ENCODE results near the gene RAB15. TPM values are rescaled to one million over a fixed set of nuclear protein-coding genes. Genes with fewer than 3 reads are reported as not detected.
"Not testable (repeated sequence)": the region's sequence is repeated elsewhere in the genome, so short reads cannot be mapped to it uniquely, and the experiment has no call there.

RAB15 gene
- total RNA-seq, 4 donors from 2014 or later: 11.6 to 50.9 (median 19.4) TPM

GRCh38 chr14:64915797-64916196 lies 56.3 kb downstream of the RAB15 start:
- WGBS, 2 donors (ENCODE audit: low coverage in 1 of 2): 82 to 84% methylated on average over 2 of the region's 2 CpGs
- Histone ChIP-seq H3K27me3 (no peaks in the 10 kb centered on the region), H3K4me3 (peak overlapping the region in 1 of 4 donors; percentile 90), H3K9me3 (no peaks in the 10 kb centered on the region), H3K4me1 (peaks cover 7 to 42% (median 12%) of the 10 kb centered on the region in 4 donors), H3K27ac (no peak overlapping the region), H3K36me3 (no peaks in the 10 kb centered on the region)
- in situ Hi-C loops (cut with MboI; ENCODE audit: low pct_ligation_motif_present in 1 of 4, low pct_unique_long_range_greater_than_20kb in 1 of 4, low sequenced_read_pairs in 3 of 4) (no loop called here), intact Hi-C loops (cut with DNase I; ENCODE audit: low total_unique reads) (no loop called here)
- no peak for DNase-seq
- TF ChIP-seq EP300 (IDR thresholded peaks at IDR 0.05; ENCODE audit: low read depth) (no peak), POLR2AphosphoS5 (IDR thresholded peaks at IDR 0.05) (no peak), CTCF (IDR thresholded peaks at IDR 0.05) (no peak), POLR2A (IDR thresholded peaks at IDR 0.05) (no peak)

DNA sequence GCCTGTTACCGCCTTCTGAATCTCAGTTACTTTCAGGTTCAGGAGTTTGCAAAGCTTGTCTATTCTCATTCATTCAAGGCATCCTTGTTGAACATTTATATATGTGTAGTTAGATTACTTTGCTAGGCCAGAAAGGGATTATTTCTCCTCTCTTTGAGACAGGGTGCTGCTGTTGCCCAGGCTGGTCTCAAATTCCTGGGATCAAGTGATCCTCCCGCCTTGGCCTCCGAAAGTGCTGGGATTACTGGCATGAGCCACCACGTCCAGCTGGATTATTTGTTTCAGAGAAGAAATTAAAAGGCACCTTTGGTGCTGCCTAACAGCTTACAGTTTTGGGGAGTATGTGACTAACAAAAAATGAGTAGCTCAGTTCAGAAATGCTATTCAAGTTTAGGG lies 57.1 kb downstream of the RAB15 start:
- WGBS, 2 donors (ENCODE audit: low coverage in 1 of 2): 15 to 20% methylated on average over 2 to 4 of the region's 4 CpGs
- Histone ChIP-seq H3K4me3 (peak overlapping the region; percentile 79 to 99 (median 94)), H3K27me3 (no peaks in the 10 kb centered on the region), H3K27ac (peak overlapping the region; percentile 92 to 99 (median 97)), H3K36me3 (no peaks in the 10 kb centered on the region), H3K9me3 (no peaks in the 10 kb centered on the region), H3K4me1 (peaks cover 7 to 42% (median 12%) of the 10 kb centered on the region in 4 donors)
- DNase-seq: no peak
- in situ Hi-C loops (cut with MboI; ENCODE audit: low pct_ligation_motif_present in 1 of 4, low pct_unique_long_range_greater_than_20kb in 1 of 4, low sequenced_read_pairs in 3 of 4) (no loop called here), intact Hi-C loops (cut with DNase I; ENCODE audit: low total_unique reads) (no loop called here)
- TF ChIP-seq POLR2A (IDR thresholded peaks at IDR 0.05): no peak
- TF ChIP-seq EP300 (IDR thresholded peaks at IDR 0.05; ENCODE audit: low read depth): no peak
- no peak for TF ChIP-seq POLR2AphosphoS5 (IDR thresholded peaks at IDR 0.05)
- TF ChIP-seq CTCF (IDR thresholded peaks at IDR 0.05): no peak

DNA sequence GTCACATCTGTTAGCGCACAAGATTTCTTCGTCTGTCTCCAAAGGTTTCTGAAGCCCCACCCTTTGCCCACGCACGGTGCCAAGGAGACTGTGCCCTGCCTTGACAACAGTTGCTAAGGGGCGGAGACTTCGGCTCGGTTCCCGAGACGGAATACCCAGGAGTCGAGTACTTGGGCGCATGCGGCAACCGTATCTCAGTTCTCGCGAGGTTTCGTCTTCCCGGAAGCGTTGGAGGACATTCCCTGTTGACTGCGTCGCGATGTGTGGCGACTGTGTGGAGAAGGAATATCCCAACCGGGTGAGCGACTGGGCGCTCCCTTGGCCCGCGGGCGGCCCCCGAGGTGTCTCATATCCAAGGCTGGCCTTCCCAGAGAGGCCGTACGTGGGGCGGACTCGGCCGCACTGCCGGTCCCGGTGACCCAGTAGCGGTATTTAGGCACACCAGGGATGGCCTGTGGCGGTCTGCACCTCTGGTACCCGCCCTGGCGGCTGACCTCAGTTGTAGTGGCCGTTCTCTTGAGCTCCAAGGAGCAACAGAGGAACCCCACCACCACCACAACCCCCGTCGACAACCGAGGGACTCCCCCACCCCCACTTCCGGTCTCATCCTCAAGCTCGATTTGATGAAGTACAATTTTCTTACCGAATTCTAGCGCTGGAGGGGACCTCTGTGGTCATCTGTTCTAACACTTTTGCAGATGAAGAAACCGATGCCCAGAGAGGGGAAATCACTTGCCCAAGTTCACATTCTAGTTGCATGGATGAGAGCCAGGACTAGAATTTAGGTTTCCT lies 57.7 kb downstream of the RAB15 start, which contains the start of gene CHURC1:
CHURC1 (plus strand) TSS at position 219 of the 792 bp plus-strand sequence; CDS start at position 260, 41 bp downstream.
- no peaks in the 10 kb centered on the region for H3K36me3 ChIP-seq
- H3K4me1 ChIP-seq: peaks cover 7 to 42% (median 12%) of the 10 kb centered on the region in 4 donors
- in situ Hi-C loops (cut with MboI; ENCODE audit: low pct_ligation_motif_present in 1 of 4, low pct_unique_long_range_greater_than_20kb in 1 of 4, low sequenced_read_pairs in 3 of 4): no loop called here
- peak; percentile 99 for DNase-seq
- WGBS, 2 donors (ENCODE audit: low coverage in 1 of 2): 0% methylated on average over 26 of the region's 49 CpGs; no CpG with 5 or more reads in 1 of the 2 donors
- no peaks in the 10 kb centered on the region for H3K9me3 ChIP-seq
- peak within 1 kb of the TSS; percentile 92 to 99 (median 97) for H3K27ac ChIP-seq
- intact Hi-C loops (cut with DNase I; ENCODE audit: low total_unique reads): no loop called here
- no peaks in the 10 kb centered on the region for H3K27me3 ChIP-seq
- H3K4me3 ChIP-seq: peak within 1 kb of the TSS; percentile 79 to 99 (median 94)
- TF ChIP-seq CTCF (IDR thresholded peaks at IDR 0.05) (peak in 1 of 5 experiments; percentile 8), EP300 (IDR thresholded peaks at IDR 0.05; ENCODE audit: low read depth) (no peak), POLR2AphosphoS5 (IDR thresholded peaks at IDR 0.05) (peak; percentile 83 to 96 (median 95)), POLR2A (IDR thresholded peaks at IDR 0.05) (peak; percentile 88)

DNA sequence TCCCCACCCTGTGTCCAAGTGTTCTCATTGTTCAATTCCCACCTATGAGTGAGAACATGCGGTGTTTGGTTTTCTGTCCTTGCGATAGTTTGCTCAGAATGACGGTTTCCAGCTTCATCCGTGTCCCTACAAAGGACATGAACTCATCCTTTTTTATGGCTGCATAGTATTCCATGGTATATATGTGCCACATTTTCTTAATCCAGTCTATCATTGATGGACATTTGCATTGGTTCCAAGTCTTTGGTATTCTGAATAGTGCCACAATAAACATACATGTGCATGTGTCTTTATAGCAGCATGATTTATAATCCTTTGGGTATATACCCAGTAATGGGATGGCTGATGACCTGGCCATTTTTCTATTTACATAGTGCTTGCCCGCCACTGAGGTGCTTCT lies 58.7 kb downstream of the RAB15 start:
- H3K36me3 ChIP-seq; in situ Hi-C loops (cut with MboI; ENCODE audit: low pct_ligation_motif_present in 1 of 4, low pct_unique_long_range_greater_than_20kb in 1 of 4, low sequenced_read_pairs in 3 of 4); H3K9me3 ChIP-seq; H3K27me3 ChIP-seq; DNase-seq; intact Hi-C loops (cut with DNase I; ENCODE audit: low total_unique reads): not testable (repeated sequence)
- Histone ChIP-seq H3K27ac (peak overlapping the region; percentile 92 to 99 (median 97)), H3K4me3 (peak overlapping the region in 2 of 4 donors; percentile 90 to 99), H3K4me1 (peaks cover 7 to 40% (median 12%) of the 10 kb centered on the region in 4 donors)
- 65% methylated on average over 5 of the region's 5 CpGs; no CpG with 5 or more reads in 1 of the 2 donors for WGBS, 2 donors (ENCODE audit: low coverage in 1 of 2)

Measured in transverse colon (tissue), 4 donors.